Neural progenitor cell (in vitro differentiated cells): ENCODE results near the gene TLE4.

Experiments used
- EZH2 ChIP-seq: fragments of 200-600 bp; sonication (generic); IDR thresholded peaks from 2 replicates; pipeline ENCODE4 v1.6.1; 2017; ENCODE audit warnings: antibody characterized with exemption, mild to moderate bottlenecking, moderate library complexity
- EZH2phosphoT487 ChIP-seq: fragments of 200-600 bp; sonication (generic); IDR thresholded peaks from 2 replicates; pipeline ENCODE4 v1.6.1; 2017; ENCODE audit warnings: antibody characterized with exemption
- TF ChIP-seq, protein P1 (sequence below): fragments of 200-600 bp; sonication (generic); IDR thresholded peaks from 2 replicates; pipeline ENCODE4 v1.5.1; 2017; ENCODE audit warnings: antibody characterized with exemption, mild to moderate bottlenecking

DNA sequence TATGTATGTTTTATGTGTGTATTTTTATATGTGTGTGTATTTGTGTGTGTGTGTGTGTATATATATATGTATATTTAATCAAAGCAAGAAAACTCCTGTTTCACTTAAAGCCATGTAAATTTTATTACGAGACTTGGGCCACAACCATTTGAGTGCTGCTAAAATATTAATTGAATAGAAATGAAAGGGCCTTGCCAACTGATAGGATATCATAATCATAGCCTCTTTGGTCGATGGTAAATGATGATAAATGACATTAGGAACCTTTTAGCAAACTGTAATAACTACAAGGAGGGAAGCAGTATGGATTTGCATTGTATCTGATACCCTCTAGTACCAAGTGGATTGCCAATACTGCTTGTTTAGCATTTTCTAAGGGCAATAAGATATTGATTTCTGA lies 7.9 kb downstream of the TLE4 start:
- TF ChIP-seq, protein P1, sequence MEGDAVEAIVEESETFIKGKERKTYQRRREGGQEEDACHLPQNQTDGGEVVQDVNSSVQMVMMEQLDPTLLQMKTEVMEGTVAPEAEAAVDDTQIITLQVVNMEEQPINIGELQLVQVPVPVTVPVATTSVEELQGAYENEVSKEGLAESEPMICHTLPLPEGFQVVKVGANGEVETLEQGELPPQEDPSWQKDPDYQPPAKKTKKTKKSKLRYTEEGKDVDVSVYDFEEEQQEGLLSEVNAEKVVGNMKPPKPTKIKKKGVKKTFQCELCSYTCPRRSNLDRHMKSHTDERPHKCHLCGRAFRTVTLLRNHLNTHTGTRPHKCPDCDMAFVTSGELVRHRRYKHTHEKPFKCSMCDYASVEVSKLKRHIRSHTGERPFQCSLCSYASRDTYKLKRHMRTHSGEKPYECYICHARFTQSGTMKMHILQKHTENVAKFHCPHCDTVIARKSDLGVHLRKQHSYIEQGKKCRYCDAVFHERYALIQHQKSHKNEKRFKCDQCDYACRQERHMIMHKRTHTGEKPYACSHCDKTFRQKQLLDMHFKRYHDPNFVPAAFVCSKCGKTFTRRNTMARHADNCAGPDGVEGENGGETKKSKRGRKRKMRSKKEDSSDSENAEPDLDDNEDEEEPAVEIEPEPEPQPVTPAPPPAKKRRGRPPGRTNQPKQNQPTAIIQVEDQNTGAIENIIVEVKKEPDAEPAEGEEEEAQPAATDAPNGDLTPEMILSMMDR = no peak
- TF ChIP-seq EZH2 = no peak
- no peak for TF ChIP-seq EZH2phosphoT487
